Skeletal muscle tissue (tissue), 4 donors: ENCODE data around the gene EREG. TPM values are rescaled to one million over a fixed set of nuclear protein-coding genes. Genes with fewer than 3 reads are reported as not detected.
"Not testable (repeated sequence)": the region's sequence is repeated elsewhere in the genome, so short reads cannot be mapped to it uniquely, and the experiment has no call there.

Source experiments
- H3K27ac ChIP-seq: one replicate; pipeline ENCODE4 v1.7.0; 2013; ENCODE audit warnings: mild to moderate bottlenecking, low read depth, low read length, inconsistent platforms
- H3K27me3 ChIP-seq, 3 donors: one replicate each; pipeline ENCODE4 v1.7.0; 2013; ENCODE audit warnings: low read length in 3 of 3; ENCODE audit not compliant: control insufficient read depth in 3 of 3, insufficient read depth in 3 of 3
- H3K36me3 ChIP-seq, 3 donors: one replicate each; pipeline ENCODE4 v1.7.0; 2013; ENCODE audit warnings: low read length in 3 of 3; ENCODE audit not compliant: control insufficient read depth in 3 of 3, insufficient read depth in 3 of 3
- H3K4me1 ChIP-seq, 3 donors: one replicate each; pipeline ENCODE4 v1.7.0; 2013; ENCODE audit warnings: low read length in 3 of 3, mild to moderate bottlenecking in 3 of 3; ENCODE audit not compliant: control insufficient read depth in 3 of 3, insufficient read depth in 3 of 3
- H3K4me3 ChIP-seq, 3 donors: one replicate each; pipeline ENCODE4 v1.7.0; 2013; ENCODE audit warnings: low read length in 3 of 3
- H3K9ac ChIP-seq, 3 donors: one replicate each; pipeline ENCODE4 v1.7.0; 2013; ENCODE audit warnings: low read length in 3 of 3, mild to moderate bottlenecking in 3 of 3, moderate library complexity in 2 of 3, low read depth in 1 of 3
- H3K9me3 ChIP-seq, 3 donors: one replicate each; pipeline ENCODE4 v1.7.0; 2013; ENCODE audit warnings: low read length in 3 of 3; ENCODE audit not compliant: control insufficient read depth in 3 of 3
- total RNA-seq: library from RNA; depleted of rRNA; stranded (reverse); fragments of >200 nt; gene quantifications from one replicate; pipeline ENCODE4 v1.2.3, GENCODE V29; 2014
- donor health status: Osteomylitis.

Gene EREG
- total RNA-seq, 1 donor from 2014 or later: not detected

DNA sequence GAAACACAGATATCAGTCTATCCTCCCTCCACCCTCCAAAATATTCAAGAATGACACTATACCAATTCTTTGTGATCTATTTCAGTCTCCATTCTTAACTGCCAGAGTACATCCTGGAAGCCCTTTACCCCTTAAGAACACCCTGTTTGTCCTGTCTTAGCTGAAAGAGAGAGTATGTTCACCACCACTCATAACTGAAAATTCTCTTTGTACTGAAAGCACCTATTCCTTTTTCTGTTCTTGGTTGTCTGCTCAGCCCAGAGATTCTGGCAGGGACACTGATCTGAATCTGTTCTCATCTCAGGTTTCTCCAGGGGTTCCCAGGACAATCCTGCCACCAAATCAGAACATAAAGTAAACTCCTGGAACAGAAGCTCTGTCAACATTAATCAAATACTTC lies 25.4 kb upstream of the EREG start:
- H3K9me3 ChIP-seq: no peaks in the 10 kb centered on the region
- no peak overlapping the region for H3K9ac ChIP-seq
- H3K27me3 ChIP-seq: no peaks in the 10 kb centered on the region
- H3K36me3 ChIP-seq: no peaks in the 10 kb centered on the region
- no peak overlapping the region for H3K27ac ChIP-seq
- no peaks in the 10 kb centered on the region for H3K4me1 ChIP-seq
- H3K4me3 ChIP-seq: no peak overlapping the region

DNA sequence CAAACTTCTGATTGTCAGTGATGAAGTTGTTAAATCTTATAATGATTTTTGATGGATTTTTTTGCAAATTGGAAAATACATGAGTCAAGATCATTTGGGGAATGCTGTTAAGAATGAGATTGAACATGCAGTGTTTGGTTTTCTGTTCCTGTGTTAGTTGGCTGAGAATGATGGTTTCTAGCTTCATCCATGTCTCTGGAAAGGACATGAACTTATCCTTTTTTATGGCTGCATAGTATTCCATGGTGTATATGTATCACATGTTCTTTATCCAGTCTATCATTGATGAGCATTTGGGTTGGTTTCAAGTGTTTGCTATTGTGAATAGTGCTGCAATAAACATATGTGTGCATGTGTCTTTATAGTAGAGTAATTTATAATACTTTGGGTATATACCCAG lies 24.5 kb upstream of the EREG start:
- not testable (repeated sequence) for H3K36me3 ChIP-seq, H3K9me3 ChIP-seq, H3K27ac ChIP-seq, H3K9ac ChIP-seq, H3K4me1 ChIP-seq, H3K27me3 ChIP-seq, H3K4me3 ChIP-seq

DNA sequence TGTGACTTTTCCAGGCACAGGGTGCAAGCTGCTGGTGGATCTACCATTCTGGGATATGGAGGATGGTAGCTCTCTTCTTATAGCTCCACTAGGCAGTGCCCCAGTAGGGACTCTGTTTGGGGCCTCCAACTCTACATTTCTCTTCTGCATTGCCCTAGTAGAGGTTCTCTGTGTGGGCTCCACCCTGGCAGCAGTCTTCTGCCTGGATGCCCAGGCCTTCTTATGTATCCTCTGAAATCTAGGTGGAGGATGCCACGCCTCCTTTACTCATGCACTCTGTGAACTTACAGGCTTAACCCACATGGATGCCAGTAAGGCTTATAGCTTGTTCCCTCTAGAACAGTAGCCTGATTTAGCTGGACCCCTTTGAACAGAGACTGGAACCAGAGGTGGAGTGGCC lies 20.9 kb upstream of the EREG start:
- peaks cover 0 to 2% (median 0%) of the 10 kb centered on the region in 3 donors for H3K9me3 ChIP-seq
- H3K4me1 ChIP-seq: no peaks in the 10 kb centered on the region
- no peaks in the 10 kb centered on the region for H3K36me3 ChIP-seq
- H3K27ac ChIP-seq: no peak overlapping the region
- no peak overlapping the region for H3K9ac ChIP-seq
- no peaks in the 10 kb centered on the region for H3K27me3 ChIP-seq
- no peak overlapping the region for H3K4me3 ChIP-seq

DNA sequence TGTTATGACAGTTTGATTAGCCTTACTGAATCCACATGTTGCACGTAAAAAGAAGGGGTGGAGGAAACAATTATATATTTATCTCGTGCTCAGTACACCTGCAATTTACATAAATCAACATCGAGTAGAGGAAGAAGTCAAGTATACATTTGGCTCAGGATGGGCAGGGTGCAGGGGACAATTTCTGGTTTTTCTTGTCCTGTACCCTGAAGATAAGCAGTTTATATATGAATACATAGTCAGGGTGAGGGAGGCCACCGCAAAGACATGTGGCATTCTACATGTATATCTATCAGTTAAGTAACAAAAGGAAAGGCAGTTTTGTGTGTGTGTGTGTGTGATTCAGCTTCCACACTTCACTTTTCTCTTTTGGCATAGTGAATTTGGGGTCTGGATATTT lies 11.1 kb upstream of the EREG start:
- no peak overlapping the region for H3K4me3 ChIP-seq
- H3K27ac ChIP-seq: no peak overlapping the region
- no peaks in the 10 kb centered on the region for H3K36me3 ChIP-seq
- H3K27me3 ChIP-seq: no peaks in the 10 kb centered on the region
- no peaks in the 10 kb centered on the region for H3K4me1 ChIP-seq
- no peak overlapping the region for H3K9ac ChIP-seq
- H3K9me3 ChIP-seq: no peaks in the 10 kb centered on the region

DNA sequence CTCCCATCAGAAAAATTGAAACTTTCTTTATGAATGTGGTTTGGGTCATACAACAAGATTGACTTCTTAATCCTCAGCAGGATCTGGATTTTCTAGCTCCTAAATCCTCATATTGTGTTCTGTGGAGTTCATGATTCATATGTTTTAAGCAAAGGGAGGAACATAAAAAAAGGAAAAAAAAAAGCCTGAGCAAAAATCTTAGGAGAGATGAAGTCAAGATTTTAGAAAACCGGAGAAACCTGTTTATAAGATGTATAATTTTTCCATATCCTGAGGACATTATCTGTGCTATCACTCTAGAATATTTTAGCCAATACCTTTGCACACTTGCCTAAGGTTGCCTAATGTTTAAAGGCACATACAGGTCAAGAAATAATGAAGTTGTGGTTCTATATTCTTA lies 7.0 kb upstream of the EREG start:
- Histone ChIP-seq H3K27ac (no peak overlapping the region), H3K9ac (no peak overlapping the region), H3K36me3 (no peaks in the 10 kb centered on the region), H3K9me3 (no peaks in the 10 kb centered on the region), H3K4me3 (no peak overlapping the region), H3K4me1 (no peaks in the 10 kb centered on the region), H3K27me3 (no peaks in the 10 kb centered on the region)

DNA sequence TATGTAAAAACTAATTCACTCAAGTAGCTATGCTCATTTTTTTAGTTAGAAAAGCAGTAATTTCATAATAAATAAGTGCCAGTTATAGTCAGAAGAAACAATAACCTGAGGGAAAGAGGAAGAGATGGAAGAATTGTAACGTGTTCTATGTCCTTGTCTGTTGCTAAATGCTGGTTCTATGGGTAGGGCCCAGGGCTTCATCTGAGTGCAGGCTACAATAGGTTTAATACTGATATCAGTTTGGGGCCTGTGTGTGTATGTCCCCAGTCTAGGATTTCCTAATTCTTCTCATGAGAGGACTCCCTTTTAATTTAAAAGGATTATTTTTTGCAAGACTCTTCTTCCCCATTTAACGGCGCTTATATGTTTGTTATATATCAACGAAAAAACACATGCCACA lies 3.3 kb upstream of the EREG start:
- H3K4me3 ChIP-seq: no peak overlapping the region
- H3K27ac ChIP-seq: no peak overlapping the region
- H3K36me3 ChIP-seq: no peaks in the 10 kb centered on the region
- H3K9me3 ChIP-seq: no peaks in the 10 kb centered on the region
- H3K27me3 ChIP-seq: peaks cover 9 to 13% (median 10%) of the 10 kb centered on the region in 3 donors
- peaks cover 9 to 12% (median 10%) of the 10 kb centered on the region in 3 donors for H3K4me1 ChIP-seq
- no peak overlapping the region for H3K9ac ChIP-seq

DNA sequence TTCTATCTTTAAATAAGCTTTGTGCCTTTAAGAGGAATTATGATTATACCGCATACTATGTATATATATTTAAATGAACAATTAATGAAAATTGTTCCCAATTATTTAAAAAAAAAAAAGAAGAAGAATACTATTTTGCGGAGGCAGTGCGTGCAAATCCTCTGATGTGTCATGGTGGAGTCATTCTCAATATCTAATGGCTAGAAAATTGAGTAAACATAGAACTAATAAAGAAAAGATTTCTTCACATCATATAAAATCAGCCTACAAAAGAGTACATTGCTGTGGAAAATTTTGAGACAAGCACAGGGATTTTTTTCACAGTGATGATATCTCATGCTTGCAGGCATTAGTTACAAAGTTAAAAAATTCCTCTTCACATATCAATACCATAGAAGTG lies 2.6 kb upstream of the EREG start:
- Histone ChIP-seq H3K4me1 (peaks cover 9 to 12% (median 10%) of the 10 kb centered on the region in 3 donors), H3K27me3 (peaks cover 9 to 13% (median 10%) of the 10 kb centered on the region in 3 donors), H3K4me3 (no peak overlapping the region), H3K9me3 (no peaks in the 10 kb centered on the region), H3K27ac (no peak overlapping the region), H3K9ac (no peak overlapping the region), H3K36me3 (no peaks in the 10 kb centered on the region)

DNA sequence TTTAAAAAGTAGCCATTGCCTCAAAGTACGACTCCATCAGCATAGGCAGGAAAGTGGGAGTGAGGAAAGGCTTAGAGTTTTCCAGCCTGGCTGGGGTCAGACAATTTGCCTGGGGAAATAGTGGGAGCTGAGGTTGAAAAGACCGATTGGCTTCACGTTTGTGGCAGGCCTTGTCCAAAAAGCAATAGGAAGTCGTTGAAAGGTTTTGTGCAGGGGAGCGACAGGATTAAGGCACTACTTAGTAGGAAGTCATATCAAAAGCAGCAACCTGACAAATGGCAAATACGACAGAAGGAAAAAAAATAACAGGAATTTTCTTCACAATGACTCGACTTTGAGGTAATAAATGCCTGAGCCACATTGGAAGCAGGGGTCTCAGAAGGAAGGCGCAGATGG lies 691 bp upstream of the EREG start:
- H3K4me1 ChIP-seq: peaks cover 9 to 12% (median 10%) of the 10 kb centered on the region in 3 donors
- H3K9ac ChIP-seq: no peak overlapping the region
- peaks cover 9 to 17% (median 10%) of the 10 kb centered on the region in 3 donors for H3K27me3 ChIP-seq
- H3K36me3 ChIP-seq: no peaks in the 10 kb centered on the region
- no peaks in the 10 kb centered on the region for H3K9me3 ChIP-seq
- no peak overlapping the region for H3K4me3 ChIP-seq
- no peak overlapping the region for H3K27ac ChIP-seq

DNA sequence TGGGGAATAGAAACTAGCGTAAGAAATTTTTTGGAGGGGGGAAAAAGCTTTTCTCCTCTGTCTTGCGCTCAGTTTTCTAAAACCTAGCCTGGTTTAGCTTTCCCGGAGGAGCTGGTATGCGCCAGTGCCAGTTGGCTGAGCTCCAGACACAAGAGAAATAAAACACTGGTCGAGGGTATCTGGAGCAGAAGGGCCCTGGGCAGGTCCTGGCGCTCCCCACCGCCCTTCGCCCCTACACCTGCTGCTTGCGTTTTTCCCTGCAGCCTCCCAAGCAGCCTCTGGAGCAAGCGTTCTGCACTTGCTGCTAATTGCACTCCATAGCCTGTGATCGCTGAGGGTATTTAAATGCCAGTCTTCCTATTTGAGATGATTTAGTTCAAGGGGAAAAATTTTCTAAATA lies 816 bp downstream of the EREG start:
- peak overlapping the region in 1 of 3 donors; percentile 27 for H3K9ac ChIP-seq
- no peak overlapping the region for H3K27ac ChIP-seq
- peaks cover 9 to 17% (median 10%) of the 10 kb centered on the region in 3 donors for H3K27me3 ChIP-seq
- no peaks in the 10 kb centered on the region for H3K9me3 ChIP-seq
- no peaks in the 10 kb centered on the region for H3K36me3 ChIP-seq
- H3K4me1 ChIP-seq: peaks cover 9 to 12% (median 10%) of the 10 kb centered on the region in 3 donors
- H3K4me3 ChIP-seq: peak overlapping the region in 2 of 3 donors; percentile 26 to 59

DNA sequence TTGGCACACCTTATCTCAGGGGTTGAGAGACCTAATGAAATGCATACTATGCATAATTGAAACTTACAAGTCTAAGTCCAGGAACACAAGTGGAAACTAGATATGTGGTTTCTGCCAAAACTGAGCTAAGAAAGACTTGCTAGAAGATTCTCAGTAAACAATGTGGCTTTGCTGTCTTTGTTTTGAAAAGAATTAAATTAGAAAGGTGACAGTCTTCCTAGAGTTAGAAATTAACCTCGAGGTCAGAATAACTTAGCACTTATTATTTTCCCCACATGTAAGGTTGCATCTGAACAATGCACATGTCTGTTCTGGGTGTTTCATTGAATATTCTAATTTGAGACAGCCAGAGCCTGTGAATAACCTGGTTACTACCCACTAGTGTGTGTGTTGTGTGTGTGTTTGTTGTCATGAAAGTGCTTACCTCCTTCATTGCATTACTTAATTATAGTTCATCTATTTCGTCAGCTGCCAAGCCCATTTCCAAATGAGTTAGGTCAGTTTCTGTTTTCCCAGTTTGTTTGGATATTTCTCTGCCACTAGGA lies 1.5 kb downstream of the EREG start:
- Histone ChIP-seq H3K36me3 (no peaks in the 10 kb centered on the region), H3K4me3 (no peak overlapping the region), H3K4me1 (peaks cover 9 to 12% (median 10%) of the 10 kb centered on the region in 3 donors), H3K27me3 (peaks cover 9 to 17% (median 10%) of the 10 kb centered on the region in 3 donors), H3K9ac (no peak overlapping the region), H3K27ac (no peak overlapping the region), H3K9me3 (no peaks in the 10 kb centered on the region)
